Right renal pelvis (tissue), 4 donors: ENCODE results near the gene OPHN1. TPM values are rescaled to one million over a fixed set of nuclear protein-coding genes. Genes with fewer than 3 reads are reported as not detected.
A peak's percentile ranks its signal among the peaks of the same experiment; 100 is the strongest.

Experiments used
- DNase-seq, 4 donors: peaks; one replicate each; pipeline ENCODE4 v3.0.0-alpha.2; 2013; ENCODE audit warnings: low read depth in 4 of 4, low spot score in 3 of 4, missing footprints in 1 of 4
- polyA plus RNA-seq, 4 donors: library from polyadenylated mRNA; unstranded; fragments of 120-200 nt; gene quantifications; one replicate each; pipeline ENCODE4 v1.2.1, GENCODE V29; 2013; ENCODE audit not compliant: insufficient read length in 4 of 4

OPHN1 gene
- polyA plus RNA-seq, 4 donors = 7.2 to 13.7 (median 8.0) TPM

GRCh38 chrX:68261060-68261672, 172.1 kb downstream of the OPHN1 start:
- DNase-seq = no peak

- no peak for DNase-seq
These were observed 176.3 kb downstream of the OPHN1 start for GRCh38 chrX:68256990-68257389.

GRCh38 chrX:68254738-68255645, 178.3 kb downstream of the OPHN1 start:
- no peak for DNase-seq

- DNase-seq = no peak
These were observed 180.6 kb downstream of the OPHN1 start for GRCh38 chrX:68252664-68253063.

- DNase-seq = no peak
These were observed 183.4 kb downstream of the OPHN1 start for GRCh38 chrX:68249903-68250302.

- DNase-seq = no peak
These were observed 183.9 kb downstream of the OPHN1 start for GRCh38 chrX:68249401-68249831.

GRCh38 chrX:68238568-68238967, 194.7 kb downstream of the OPHN1 start:
- no peak for DNase-seq

GRCh38 chrX:68234171-68234910, 199.0 kb downstream of the OPHN1 start:
- DNase-seq = peak in 1 of 4 donors; percentile 4

- DNase-seq = no peak
These were observed 201.1 kb downstream of the OPHN1 start for GRCh38 chrX:68232206-68232605.

- DNase-seq = no peak
These were observed 224.3 kb downstream of the OPHN1 start for GRCh38 chrX:68209008-68209407.

GRCh38 chrX:68204521-68205038, 228.7 kb downstream of the OPHN1 start:
- DNase-seq = no peak

GRCh38 chrX:68203646-68204045, 229.6 kb downstream of the OPHN1 start:
- no peak for DNase-seq

- DNase-seq = no peak
These were observed 230.1 kb downstream of the OPHN1 start for GRCh38 chrX:68203211-68203610.

GRCh38 chrX:68199062-68199848, 234.0 kb downstream of the OPHN1 start:
- no peak for DNase-seq

GRCh38 chrX:68196939-68197791, 236.1 kb downstream of the OPHN1 start:
- DNase-seq = peak; percentile 18 to 31 (median 28)

- no peak for DNase-seq
These were observed 237.7 kb downstream of the OPHN1 start for GRCh38 chrX:68195561-68195960.

GRCh38 chrX:68193786-68194185, 239.5 kb downstream of the OPHN1 start:
- DNase-seq = no peak

- DNase-seq = no peak
These were observed 240.1 kb downstream of the OPHN1 start for GRCh38 chrX:68193234-68193633.

- DNase-seq = no peak
These were observed 242.5 kb downstream of the OPHN1 start for GRCh38 chrX:68190799-68191198.
